Sigmoid colon (tissue), 7 donors: ENCODE results near the gene MRPL37. TPM values are rescaled to one million over a fixed set of nuclear protein-coding genes. Genes with fewer than 3 reads are reported as not detected.

Experiments
- DNase-seq: peaks from one replicate; pipeline ENCODE4 v3.0.0-alpha.2; 2019
- H3K27ac ChIP-seq, 4 donors: fragments of 200-600 bp; sonication (generic); one replicate each; pipeline ENCODE4 v1.5.1; 2016 to 2019; ENCODE audit warnings: mild to moderate bottlenecking in 1 of 4
- H3K27me3 ChIP-seq, 3 donors: fragments of 200-600 bp; sonication (generic); one replicate each; pipeline ENCODE4 v1.5.1; 2019; ENCODE audit warnings: mild to moderate bottlenecking in 1 of 3
- H3K36me3 ChIP-seq, 4 donors: fragments of 200-600 bp; sonication (generic); one replicate each; pipeline ENCODE4 v1.5.1; 2016 to 2019
- H3K4me1 ChIP-seq, 4 donors: fragments of 200-600 bp; sonication (generic); one replicate each; pipeline ENCODE4 v1.5.1; 2017 to 2019
- H3K4me3 ChIP-seq, 4 donors: fragments of 200-600 bp; sonication (generic); one replicate each; pipeline ENCODE4 v1.5.1; 2017 to 2019; ENCODE audit warnings: mild to moderate bottlenecking in 2 of 4, moderate library complexity in 1 of 4
- H3K9me3 ChIP-seq, 4 donors: fragments of 200-600 bp in 3 of 4; sonication (generic) in 3 of 4; one replicate each; pipeline versions ENCODE4 v1.5.1 to v1.6.1; 2013 to 2019
- EP300 ChIP-seq, 4 donors: sonication (generic); formaldehyde crosslinking; IDR thresholded peaks; one replicate each; pipeline ENCODE4 v1.6.1; 2017; ENCODE audit warnings: antibody characterized with exemption in 4 of 4
- POLR2A ChIP-seq, 2 donors: fragments of 450-650 bp; IDR thresholded peaks; one replicate each; pipeline ENCODE4 v1.6.1; 2016; ENCODE audit warnings: antibody characterized with exemption in 2 of 2, mild to moderate bottlenecking in 2 of 2, moderate library complexity in 2 of 2
- POLR2AphosphoS5 ChIP-seq, 4 donors: sonication (generic); formaldehyde crosslinking; IDR thresholded peaks; one replicate each; pipeline ENCODE4 v1.6.1; 2017; ENCODE audit warnings: antibody characterized with exemption in 4 of 4
- WGBS, 2 donors: extraction: QIAGEN DNeasy Blood & Tissue Kit; methylation state at CpG; one replicate each; pipeline ENCODE4 v1.1.7; 2013; 5-methylcytosine and 5-hydroxymethylcytosine counted together
- intact Hi-C: fragments of 100-400 bp; cut with DNase I; formaldehyde crosslinking; loops from one replicate; pipeline ENCODE4 v1.15.1; 2023
- polyA plus RNA-seq, 3 donors: library from polyadenylated mRNA; stranded (reverse); fragments of 200-250 nt; gene quantifications; one replicate each; pipeline ENCODE4 v1.2.3, GENCODE V29; 2013
- total RNA-seq, 4 donors: library from RNA; depleted of rRNA; stranded (reverse); fragments of >200 nt; gene quantifications; one replicate each; pipeline ENCODE4 v1.1.0, GENCODE V29; 2016
- TF ChIP-seq, protein P1 (sequence below), 4 experiments: fragments of 450-650 bp in 3 of 4; fragments of 200-600 bp in 1 of 4; IDR thresholded peaks; one replicate each; pipeline ENCODE4 v1.5.1; 2016 to 2019; ENCODE audit warnings: antibody characterized with exemption in 4 of 4, mild to moderate bottlenecking in 3 of 4, moderate library complexity in 2 of 4
- donor health status: healthy with polysubstance abuse.
- donor health status: Bipolar disorder and iron deficiency.
- donor health status: healthy.

MRPL37 gene
- total and polyA plus RNA-seq, 7 donors = 40.7 to 80.2 (median 59.2) TPM

DNA sequence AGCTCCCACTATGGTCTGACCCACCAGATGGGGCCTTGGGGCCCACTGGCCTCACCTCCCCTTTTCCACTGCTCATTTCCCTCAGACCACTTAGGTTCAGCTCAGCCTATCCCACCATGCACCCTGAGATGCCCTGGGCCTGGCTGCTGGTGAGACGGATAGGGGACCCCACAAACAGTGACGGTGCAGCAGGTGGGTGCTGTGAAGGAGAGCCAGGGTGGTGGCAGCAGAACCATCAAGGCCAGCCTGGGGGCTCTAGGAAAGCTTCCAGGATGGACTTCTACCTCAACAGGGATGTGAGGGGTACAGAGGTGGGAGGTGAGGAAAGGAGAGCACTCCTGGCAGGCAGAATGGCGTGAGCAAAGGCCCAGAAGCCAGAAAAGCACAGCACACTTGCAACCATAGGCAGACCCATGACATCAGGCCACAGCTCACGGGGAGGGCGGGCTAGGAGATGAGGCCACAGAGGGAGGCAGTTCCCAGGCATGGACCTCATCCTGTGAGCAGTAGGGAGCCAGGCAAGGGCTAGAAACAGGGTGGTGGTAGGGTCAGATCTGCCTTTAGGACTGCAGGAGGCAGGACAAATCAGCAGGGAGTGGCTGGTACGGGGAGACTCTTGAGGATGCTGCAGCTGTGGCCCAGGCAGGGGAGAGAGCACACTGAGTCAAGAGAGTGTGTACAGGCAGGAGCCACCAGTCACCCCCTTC is 23.2 kb upstream of the MRPL37 start:
- Histone ChIP-seq H3K4me1 (no peaks in the 10 kb centered on the region), H3K27ac (no peak overlapping the region), H3K36me3 (peaks cover 0 to 30% (median 3%) of the 10 kb centered on the region in 4 donors), H3K9me3 (no peaks in the 10 kb centered on the region), H3K27me3 (no peaks in the 10 kb centered on the region), H3K4me3 (no peak overlapping the region)
- TF ChIP-seq POLR2A (IDR thresholded peaks at IDR 0.05) = no peak
- 95 to 97% methylated on average over 6 of the region's 6 CpGs for WGBS, 2 donors
- DNase-seq = no peak
- intact Hi-C loops = no loop called here

DNA sequence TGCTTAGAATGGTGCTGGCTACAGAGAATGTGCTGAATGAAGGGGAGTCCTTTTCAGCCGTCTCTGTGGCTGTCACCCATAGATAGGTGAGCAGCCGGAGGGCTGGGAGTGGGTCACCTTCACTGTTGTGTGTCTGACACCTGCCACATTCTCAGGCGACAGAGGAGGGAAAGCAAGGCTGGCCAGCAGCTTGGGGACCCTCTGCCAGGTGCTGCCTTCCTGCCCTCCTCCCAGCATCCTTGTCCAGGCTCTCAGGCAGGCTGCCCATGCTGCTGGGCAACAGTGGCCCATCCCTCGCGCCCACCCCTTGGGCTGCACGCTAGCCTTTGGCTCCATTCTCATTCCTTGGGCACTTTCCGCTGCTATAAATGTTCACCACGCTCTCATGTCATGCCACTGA is 22.2 kb upstream of the MRPL37 start:
- H3K27me3 ChIP-seq = no peaks in the 10 kb centered on the region
- TF ChIP-seq POLR2A (IDR thresholded peaks at IDR 0.05) = no peak
- TF ChIP-seq, protein P1, sequence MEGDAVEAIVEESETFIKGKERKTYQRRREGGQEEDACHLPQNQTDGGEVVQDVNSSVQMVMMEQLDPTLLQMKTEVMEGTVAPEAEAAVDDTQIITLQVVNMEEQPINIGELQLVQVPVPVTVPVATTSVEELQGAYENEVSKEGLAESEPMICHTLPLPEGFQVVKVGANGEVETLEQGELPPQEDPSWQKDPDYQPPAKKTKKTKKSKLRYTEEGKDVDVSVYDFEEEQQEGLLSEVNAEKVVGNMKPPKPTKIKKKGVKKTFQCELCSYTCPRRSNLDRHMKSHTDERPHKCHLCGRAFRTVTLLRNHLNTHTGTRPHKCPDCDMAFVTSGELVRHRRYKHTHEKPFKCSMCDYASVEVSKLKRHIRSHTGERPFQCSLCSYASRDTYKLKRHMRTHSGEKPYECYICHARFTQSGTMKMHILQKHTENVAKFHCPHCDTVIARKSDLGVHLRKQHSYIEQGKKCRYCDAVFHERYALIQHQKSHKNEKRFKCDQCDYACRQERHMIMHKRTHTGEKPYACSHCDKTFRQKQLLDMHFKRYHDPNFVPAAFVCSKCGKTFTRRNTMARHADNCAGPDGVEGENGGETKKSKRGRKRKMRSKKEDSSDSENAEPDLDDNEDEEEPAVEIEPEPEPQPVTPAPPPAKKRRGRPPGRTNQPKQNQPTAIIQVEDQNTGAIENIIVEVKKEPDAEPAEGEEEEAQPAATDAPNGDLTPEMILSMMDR (IDR thresholded peaks at IDR 0.05) = no peak
- TF ChIP-seq EP300 (IDR thresholded peaks at IDR 0.05) = no peak
- no peak for TF ChIP-seq POLR2AphosphoS5 (IDR thresholded peaks at IDR 0.05)
- H3K27ac ChIP-seq = no peak overlapping the region
- intact Hi-C loops = no loop called here
- H3K9me3 ChIP-seq = no peaks in the 10 kb centered on the region
- H3K4me3 ChIP-seq = no peak overlapping the region
- DNase-seq = no peak
- H3K4me1 ChIP-seq = no peaks in the 10 kb centered on the region
- peaks cover 0 to 34% (median 3%) of the 10 kb centered on the region in 4 donors for H3K36me3 ChIP-seq
- WGBS, 2 donors = 95 to 98% methylated on average over 8 of the region's 8 CpGs

DNA sequence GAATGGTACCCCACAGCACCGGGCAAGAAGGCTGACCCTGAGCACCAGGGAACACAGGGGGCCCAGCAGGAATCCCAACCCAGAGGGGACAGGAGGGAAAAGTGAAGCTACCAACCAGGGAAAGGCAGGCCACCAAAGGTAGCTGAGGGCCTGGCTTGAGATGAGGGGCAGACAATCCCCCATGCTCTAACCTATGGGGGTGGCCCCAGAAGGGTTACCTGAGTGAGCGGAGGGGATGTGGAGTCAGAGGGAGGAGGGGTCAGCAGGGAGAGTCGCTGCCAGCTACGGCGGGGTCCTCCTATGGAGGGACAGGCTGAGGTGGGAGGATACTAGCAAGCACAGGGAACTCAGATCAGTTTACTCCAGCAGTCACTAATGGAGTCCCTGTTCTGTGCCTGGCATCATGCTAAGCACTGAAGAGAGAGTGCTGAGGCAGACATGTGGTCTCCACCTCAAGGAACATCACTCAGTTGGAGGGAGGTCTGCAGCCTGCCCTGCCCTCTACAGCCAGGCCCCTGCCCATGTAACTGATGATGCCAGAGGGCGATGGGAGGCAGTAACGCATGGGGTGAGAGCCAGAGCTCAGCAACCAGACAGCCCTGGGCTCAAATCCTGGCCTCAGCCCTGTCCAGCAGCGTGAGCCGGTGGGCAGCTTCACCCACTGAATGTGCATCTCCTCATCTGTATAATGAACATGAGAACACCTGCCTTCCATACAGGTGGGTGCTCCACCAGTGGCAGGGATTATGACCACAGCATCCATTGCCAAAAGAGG is 21.5 kb upstream of the MRPL37 start:
- 84 to 91% methylated on average over 9 of the region's 9 CpGs for WGBS, 2 donors
- Histone ChIP-seq H3K9me3 (no peaks in the 10 kb centered on the region), H3K4me3 (no peak overlapping the region), H3K4me1 (no peaks in the 10 kb centered on the region), H3K36me3 (peaks cover 0 to 34% (median 3%) of the 10 kb centered on the region in 4 donors), H3K27ac (no peak overlapping the region), H3K27me3 (no peaks in the 10 kb centered on the region)
- DNase-seq = no peak
- intact Hi-C loops = no loop called here
- TF ChIP-seq, protein P1 (IDR thresholded peaks at IDR 0.05) = no peak
- TF ChIP-seq EP300 (IDR thresholded peaks at IDR 0.05) (no peak), POLR2A (IDR thresholded peaks at IDR 0.05) (no peak), POLR2AphosphoS5 (IDR thresholded peaks at IDR 0.05) (no peak)

DNA sequence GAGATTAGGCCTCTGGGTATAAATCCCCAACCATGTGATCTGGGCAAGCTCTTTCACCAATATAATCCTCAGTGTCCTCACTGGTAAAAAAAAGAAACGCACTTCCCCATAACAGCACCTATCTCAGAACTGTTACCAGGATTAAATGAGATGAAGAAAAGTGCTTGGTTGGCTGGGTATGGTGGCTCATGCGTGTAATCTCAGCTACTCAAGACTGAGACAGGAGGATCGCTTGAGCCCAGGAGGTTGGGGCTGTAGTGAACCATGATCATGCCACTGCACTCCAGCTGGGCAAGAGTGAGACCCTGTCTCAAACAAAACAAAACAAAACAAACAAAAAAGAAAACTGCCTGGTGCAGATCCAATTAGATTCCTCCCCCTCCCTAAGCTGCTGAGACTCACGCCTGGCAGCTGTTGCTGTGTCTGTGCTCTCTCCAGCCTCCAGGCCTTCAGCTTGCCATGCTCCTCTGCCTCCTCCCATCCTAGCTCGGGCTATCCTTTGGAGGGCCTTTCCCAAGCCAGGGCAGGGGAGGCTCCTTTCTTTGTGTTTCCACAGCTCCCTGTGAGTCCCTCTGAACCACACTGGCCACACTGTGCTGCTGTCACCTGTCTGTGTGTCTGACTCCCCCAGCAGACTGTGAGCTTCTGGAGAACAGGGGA is 19.1 kb upstream of the MRPL37 start:
- no peak for DNase-seq
- Histone ChIP-seq H3K36me3 (peaks cover 0 to 24% (median 3%) of the 10 kb centered on the region in 4 donors), H3K9me3 (no peaks in the 10 kb centered on the region), H3K27me3 (no peaks in the 10 kb centered on the region), H3K27ac (no peak overlapping the region), H3K4me3 (no peak overlapping the region), H3K4me1 (no peaks in the 10 kb centered on the region)
- 92 to 94% methylated on average over 5 of the region's 5 CpGs for WGBS, 2 donors
- no peak for TF ChIP-seq EP300 (IDR thresholded peaks at IDR 0.05)
- TF ChIP-seq POLR2AphosphoS5 (IDR thresholded peaks at IDR 0.05) = no peak
- TF ChIP-seq, protein P1 (IDR thresholded peaks at IDR 0.05) = no peak
- TF ChIP-seq POLR2A (IDR thresholded peaks at IDR 0.05) = no peak
- intact Hi-C loops = no loop called here

DNA sequence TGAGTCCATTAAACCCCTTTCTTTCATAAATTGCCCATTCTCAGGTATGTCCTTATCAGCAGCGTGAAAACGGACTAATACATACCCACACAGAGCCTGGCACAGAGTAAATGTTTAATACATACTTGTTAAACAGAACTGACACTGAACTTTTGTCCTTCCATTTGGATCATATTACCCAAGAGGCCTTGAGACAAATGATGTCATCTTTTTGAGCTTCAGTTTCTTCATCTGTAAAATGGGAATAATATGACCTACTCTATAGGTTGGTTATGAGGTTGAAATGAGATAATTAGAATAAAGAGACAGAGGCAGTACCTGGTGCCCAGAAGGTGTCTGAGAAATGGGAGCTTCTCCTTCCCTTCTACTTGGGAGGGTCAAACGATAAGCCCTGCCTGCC is 13.9 kb upstream of the MRPL37 start:
- WGBS, 2 donors = 97 to 98% methylated on average over 3 of the region's 3 CpGs
- no peak overlapping the region for H3K27ac ChIP-seq
- no peaks in the 10 kb centered on the region for H3K4me1 ChIP-seq
- TF ChIP-seq POLR2A (IDR thresholded peaks at IDR 0.05) (no peak), POLR2AphosphoS5 (IDR thresholded peaks at IDR 0.05) (no peak), EP300 (IDR thresholded peaks at IDR 0.05) (no peak)
- TF ChIP-seq, protein P1 (IDR thresholded peaks at IDR 0.05) = no peak
- H3K27me3 ChIP-seq = no peaks in the 10 kb centered on the region
- H3K4me3 ChIP-seq = no peak overlapping the region
- DNase-seq = no peak
- intact Hi-C loops = no loop called here
- no peaks in the 10 kb centered on the region for H3K9me3 ChIP-seq
- H3K36me3 ChIP-seq = peaks cover 0 to 46% (median 4%) of the 10 kb centered on the region in 4 donors
